Measurements from ENCODE around the gene MPPED1. TPM values are rescaled to one million over a fixed set of nuclear protein-coding genes. Genes with fewer than 3 reads are reported as not detected.

MPPED1 gene
- total RNA-seq, 1 experiment from 2014 or later = not detected

DNA sequence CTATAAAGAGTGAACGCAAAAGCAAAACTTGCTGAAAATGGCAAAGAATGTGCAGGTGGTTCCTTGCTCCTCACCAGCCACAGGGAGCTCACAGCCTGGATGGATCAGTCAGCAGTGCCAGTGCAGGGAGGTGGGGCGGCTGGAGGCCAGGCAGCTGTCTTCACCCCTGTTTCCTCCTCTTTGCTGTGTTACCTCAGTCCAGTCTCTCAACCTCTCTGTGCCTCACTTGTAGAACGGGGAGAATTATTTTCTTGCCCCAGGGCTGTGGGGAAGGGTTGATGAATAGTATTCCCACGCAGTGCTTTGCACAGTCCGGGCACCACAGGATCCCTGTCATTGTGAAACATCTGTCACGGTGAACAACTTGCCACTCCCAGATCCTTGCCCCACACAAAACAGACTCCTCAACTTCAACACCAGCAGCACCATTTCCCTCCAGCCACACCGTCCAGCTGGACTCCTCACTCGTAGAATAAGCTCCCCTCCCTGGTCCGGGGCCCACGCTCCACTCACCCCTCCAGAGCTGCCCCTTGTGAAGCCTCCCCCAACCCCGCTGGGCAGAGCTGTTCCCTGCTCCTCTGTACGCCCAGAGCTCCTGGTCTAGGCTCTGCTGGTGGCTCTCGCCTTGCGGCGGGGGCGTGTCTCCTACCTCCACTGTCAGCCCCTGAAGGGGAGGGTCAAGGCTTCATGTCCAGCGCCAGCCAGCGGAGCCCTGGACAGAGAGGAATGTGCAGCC is 27.7 kb downstream of the MPPED1 start:
- Mint-ChIP-seq H3K9me3 (ENCODE audit: unreplicated experiment) (no peaks in the 10 kb centered on the region), H3K27ac (ENCODE audit: low read depth, unreplicated experiment) (no peak overlapping the region), H3K36me3 (ENCODE audit: insufficient read depth, unreplicated experiment) (no peaks in the 10 kb centered on the region), H3K4me3 (ENCODE audit: unreplicated experiment) (no peak overlapping the region), H3K27me3 (ENCODE audit: insufficient read depth, unreplicated experiment) (peaks cover 78% of the 10 kb centered on the region), H3K4me1 (ENCODE audit: insufficient read depth, unreplicated experiment) (no peaks in the 10 kb centered on the region)
- intact Hi-C loops (cut with micrococcal nuclease) = no loop called here
- BruUV-seq (replicated peaks) = no TSS peak
- TF ChIP-seq, protein P1, sequence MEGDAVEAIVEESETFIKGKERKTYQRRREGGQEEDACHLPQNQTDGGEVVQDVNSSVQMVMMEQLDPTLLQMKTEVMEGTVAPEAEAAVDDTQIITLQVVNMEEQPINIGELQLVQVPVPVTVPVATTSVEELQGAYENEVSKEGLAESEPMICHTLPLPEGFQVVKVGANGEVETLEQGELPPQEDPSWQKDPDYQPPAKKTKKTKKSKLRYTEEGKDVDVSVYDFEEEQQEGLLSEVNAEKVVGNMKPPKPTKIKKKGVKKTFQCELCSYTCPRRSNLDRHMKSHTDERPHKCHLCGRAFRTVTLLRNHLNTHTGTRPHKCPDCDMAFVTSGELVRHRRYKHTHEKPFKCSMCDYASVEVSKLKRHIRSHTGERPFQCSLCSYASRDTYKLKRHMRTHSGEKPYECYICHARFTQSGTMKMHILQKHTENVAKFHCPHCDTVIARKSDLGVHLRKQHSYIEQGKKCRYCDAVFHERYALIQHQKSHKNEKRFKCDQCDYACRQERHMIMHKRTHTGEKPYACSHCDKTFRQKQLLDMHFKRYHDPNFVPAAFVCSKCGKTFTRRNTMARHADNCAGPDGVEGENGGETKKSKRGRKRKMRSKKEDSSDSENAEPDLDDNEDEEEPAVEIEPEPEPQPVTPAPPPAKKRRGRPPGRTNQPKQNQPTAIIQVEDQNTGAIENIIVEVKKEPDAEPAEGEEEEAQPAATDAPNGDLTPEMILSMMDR (IDR thresholded peaks at IDR 0.05; ENCODE audit: unreplicated experiment) = no peak
- DNase-seq (ENCODE audit: unreplicated experiment) = no peak
- POLR2A ChIA-PET = no interaction called here
- CTCF ChIA-PET = interaction anchor here (0.7 to 1.2 kb wide), 2 partner anchors 68 to 366 kb away, joined by 3 read pairs; no protein-coding TSS in a partner anchor

DNA sequence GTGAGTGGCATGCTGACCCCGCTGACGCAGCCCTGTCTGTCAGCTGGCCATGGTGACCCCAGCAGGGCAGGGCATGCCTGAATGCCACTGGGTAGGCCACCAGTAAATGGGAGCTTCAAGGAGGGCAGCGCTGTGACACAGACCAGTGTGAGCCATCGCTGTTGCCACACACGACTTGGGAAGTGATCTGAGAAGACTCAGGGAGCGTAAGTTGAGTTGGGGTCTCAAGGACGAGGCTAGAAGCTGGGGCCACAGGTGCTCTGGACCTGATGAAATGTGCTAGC is 28.2 kb downstream of the MPPED1 start:
- no peaks in the 10 kb centered on the region for H3K4me1 Mint-ChIP-seq (ENCODE audit: insufficient read depth, unreplicated experiment)
- intact Hi-C loops (cut with micrococcal nuclease) = no loop called here
- H3K27ac Mint-ChIP-seq (ENCODE audit: low read depth, unreplicated experiment) = no peak overlapping the region
- POLR2A ChIA-PET = no interaction called here
- no TSS peak for BruUV-seq (replicated peaks)
- H3K27me3 Mint-ChIP-seq (ENCODE audit: insufficient read depth, unreplicated experiment) = peaks cover 73% of the 10 kb centered on the region
- CTCF ChIA-PET = no interaction called here
- TF ChIP-seq, protein P1 (IDR thresholded peaks at IDR 0.05; ENCODE audit: unreplicated experiment) = no peak
- DNase-seq (ENCODE audit: unreplicated experiment) = no peak
- no peak overlapping the region for H3K4me3 Mint-ChIP-seq (ENCODE audit: unreplicated experiment)
- no peaks in the 10 kb centered on the region for H3K9me3 Mint-ChIP-seq (ENCODE audit: unreplicated experiment)
- H3K36me3 Mint-ChIP-seq (ENCODE audit: insufficient read depth, unreplicated experiment) = no peaks in the 10 kb centered on the region

DNA sequence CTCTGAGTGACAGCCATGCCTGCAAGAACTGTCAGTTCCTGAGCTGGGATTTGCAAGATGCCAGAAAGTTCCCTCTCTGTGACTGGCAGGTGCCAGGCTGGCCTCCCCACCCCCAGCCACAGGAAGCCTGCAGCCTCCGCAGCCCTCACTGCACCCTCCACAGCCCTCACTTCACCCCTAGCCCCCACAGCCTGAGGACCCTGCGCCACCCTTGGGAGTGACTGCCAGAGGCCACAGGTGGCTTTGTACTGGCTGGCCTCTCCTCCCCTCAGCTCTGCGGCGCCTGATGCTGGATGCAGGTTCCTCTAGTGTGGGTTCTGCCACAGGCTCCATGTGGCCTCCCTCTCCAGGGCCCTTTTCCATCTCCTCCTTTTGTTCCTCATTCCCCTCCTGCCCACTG is 28.7 kb downstream of the MPPED1 start:
- no peaks in the 10 kb centered on the region for H3K9me3 Mint-ChIP-seq (ENCODE audit: unreplicated experiment)
- ChIA-PET POLR2A (no interaction called here), CTCF (no interaction called here)
- peaks cover 68% of the 10 kb centered on the region for H3K27me3 Mint-ChIP-seq (ENCODE audit: insufficient read depth, unreplicated experiment)
- DNase-seq (ENCODE audit: unreplicated experiment) = no peak
- TF ChIP-seq, protein P1 (IDR thresholded peaks at IDR 0.05; ENCODE audit: unreplicated experiment) = no peak
- H3K4me1 Mint-ChIP-seq (ENCODE audit: insufficient read depth, unreplicated experiment) = no peaks in the 10 kb centered on the region
- H3K27ac Mint-ChIP-seq (ENCODE audit: low read depth, unreplicated experiment) = no peak overlapping the region
- no peak overlapping the region for H3K4me3 Mint-ChIP-seq (ENCODE audit: unreplicated experiment)
- BruUV-seq (replicated peaks) = no TSS peak
- no peaks in the 10 kb centered on the region for H3K36me3 Mint-ChIP-seq (ENCODE audit: insufficient read depth, unreplicated experiment)
- intact Hi-C loops (cut with micrococcal nuclease) = no loop called here

DNA sequence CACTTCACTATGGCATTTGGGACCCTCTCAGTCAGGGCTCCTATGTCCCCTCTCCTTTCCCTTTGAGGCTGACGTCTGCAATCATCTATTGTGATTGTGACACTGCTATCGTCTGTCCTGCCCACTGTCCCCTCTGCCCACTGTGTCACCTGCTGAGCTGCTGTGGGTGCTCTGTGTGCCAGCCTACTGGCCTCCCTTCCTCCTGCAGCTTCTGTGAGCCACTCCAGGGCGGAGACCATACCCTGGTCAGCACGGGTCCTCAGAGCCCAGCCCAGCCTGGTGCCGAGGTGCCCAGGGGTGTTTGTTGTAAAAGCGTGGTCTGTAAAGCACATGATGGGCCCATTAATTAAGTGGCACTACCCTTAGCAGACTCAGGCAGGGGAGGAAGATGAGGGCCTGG is 29.4 kb downstream of the MPPED1 start:
- no peak for DNase-seq (ENCODE audit: unreplicated experiment)
- Mint-ChIP-seq H3K27ac (ENCODE audit: low read depth, unreplicated experiment) (no peak overlapping the region), H3K27me3 (ENCODE audit: insufficient read depth, unreplicated experiment) (peaks cover 66% of the 10 kb centered on the region), H3K4me3 (ENCODE audit: unreplicated experiment) (no peak overlapping the region), H3K36me3 (ENCODE audit: insufficient read depth, unreplicated experiment) (no peaks in the 10 kb centered on the region), H3K4me1 (ENCODE audit: insufficient read depth, unreplicated experiment) (no peaks in the 10 kb centered on the region), H3K9me3 (ENCODE audit: unreplicated experiment) (no peaks in the 10 kb centered on the region)
- POLR2A ChIA-PET = no interaction called here
- BruUV-seq (replicated peaks) = no TSS peak
- TF ChIP-seq, protein P1 (IDR thresholded peaks at IDR 0.05; ENCODE audit: unreplicated experiment) = no peak
- CTCF ChIA-PET = no interaction called here
- intact Hi-C loops (cut with micrococcal nuclease) = no loop called here

All from MCF 10A (cell line).